GM12892 (cell line): ENCODE results near the gene NEURL1.
"Not testable (repeated sequence)": the region's sequence is repeated elsewhere in the genome, so short reads cannot be mapped to it uniquely, and the experiment has no call there.

Experiments used
- DNase-seq: peaks from one replicate; pipeline ENCODE4 v3.0.0; 2011; ENCODE audit not compliant: insufficient read length
- FAIRE-seq: peaks from 2 replicates; lab custom pipeline; 2011; peaks lifted over from hg19 to GRCh38; lab: Jason Lieb, UNC
- POLR2A ChIP-seq: IDR thresholded peaks from 2 replicates; pipeline ENCODE4 v1.6.1; 2011; ENCODE audit warnings: low read depth, low read length, control low read depth
- POLR2AphosphoS5 ChIP-seq: IDR thresholded peaks from 2 replicates; pipeline ENCODE4 v1.6.1; 2011; ENCODE audit warnings: low read depth, low read length, control low read depth
- TAF1 ChIP-seq: IDR thresholded peaks from 2 replicates; pipeline ENCODE4 v1.6.1; 2011; ENCODE audit warnings: low read depth, mild to moderate bottlenecking, control low read depth, low read length, borderline replicate concordance

Gene NEURL1

DNA sequence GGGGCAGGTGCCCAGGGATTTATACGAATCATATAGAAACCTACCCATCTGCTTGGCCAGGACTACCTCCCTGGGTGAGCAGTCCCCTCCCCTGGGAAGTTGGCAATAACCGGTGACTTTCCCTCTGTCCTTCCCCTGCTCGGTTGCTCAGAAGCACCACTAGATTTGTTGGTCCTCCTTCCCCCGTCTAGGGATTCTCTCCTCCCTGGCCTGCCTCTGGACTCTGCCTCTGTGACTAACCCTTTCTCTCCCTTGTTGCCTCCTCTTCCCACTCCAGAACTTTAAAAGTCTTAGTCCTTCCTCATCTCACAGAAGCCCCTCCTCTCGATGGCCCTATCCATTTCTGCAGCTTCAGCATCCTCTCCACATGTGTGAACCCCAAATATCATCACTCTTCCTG is 24.3 kb upstream of the NEURL1 start:
- TF ChIP-seq POLR2A (no peak), POLR2AphosphoS5 (no peak), TAF1 (no peak)
- FAIRE-seq (peak; percentile 73), DNase-seq (no peak)

DNA sequence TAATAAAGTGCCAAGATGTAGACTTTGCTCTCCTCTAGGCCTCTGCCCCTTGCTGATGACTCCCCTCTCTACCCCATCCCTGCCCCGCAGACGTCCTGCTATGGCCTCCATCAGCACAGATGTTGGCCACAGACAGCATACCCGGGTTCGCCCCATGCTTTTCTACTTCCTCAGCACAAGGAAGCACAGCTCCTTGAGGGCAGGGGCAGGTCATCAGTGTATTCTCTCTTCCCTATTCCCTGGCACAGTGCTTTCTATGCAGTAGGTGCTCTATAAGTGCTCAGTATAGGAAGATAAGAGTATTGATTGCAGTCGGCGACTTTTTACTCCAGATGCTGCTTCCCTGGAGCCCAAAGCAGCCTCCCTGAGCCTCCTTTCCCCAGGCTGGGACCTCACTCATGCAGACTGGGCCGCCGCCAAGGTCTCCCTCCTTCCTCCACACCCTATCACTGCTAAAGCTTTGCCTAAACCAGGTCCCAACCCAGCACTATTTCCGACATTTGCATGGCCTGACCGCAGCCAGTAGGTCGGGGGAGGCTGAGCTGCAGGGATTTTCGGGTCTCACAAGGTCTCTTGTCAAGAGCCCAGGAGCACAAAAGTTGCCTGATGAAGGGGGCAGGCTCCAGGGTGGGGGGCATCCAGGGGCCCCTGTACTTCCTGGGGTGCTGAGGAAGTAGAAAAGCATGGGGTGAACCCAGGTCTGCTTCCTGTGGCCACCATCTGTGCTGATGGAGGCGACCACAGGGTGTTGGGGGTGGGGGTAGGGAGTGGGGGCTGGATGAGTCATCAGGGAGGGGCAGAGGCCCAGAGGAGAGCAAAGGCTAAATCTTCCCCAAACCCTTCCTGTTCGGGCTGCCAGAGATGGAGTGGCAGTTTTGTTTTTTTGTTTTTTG is 22.5 kb upstream of the NEURL1 start:
- DNase-seq (peak; percentile 80), FAIRE-seq (peak; percentile 96)
- TF ChIP-seq POLR2AphosphoS5 = peak; percentile 76
- peak; percentile 55; the same call in 1 of the 2 replicates for TF ChIP-seq TAF1
- peak; percentile 86 for TF ChIP-seq POLR2A

DNA sequence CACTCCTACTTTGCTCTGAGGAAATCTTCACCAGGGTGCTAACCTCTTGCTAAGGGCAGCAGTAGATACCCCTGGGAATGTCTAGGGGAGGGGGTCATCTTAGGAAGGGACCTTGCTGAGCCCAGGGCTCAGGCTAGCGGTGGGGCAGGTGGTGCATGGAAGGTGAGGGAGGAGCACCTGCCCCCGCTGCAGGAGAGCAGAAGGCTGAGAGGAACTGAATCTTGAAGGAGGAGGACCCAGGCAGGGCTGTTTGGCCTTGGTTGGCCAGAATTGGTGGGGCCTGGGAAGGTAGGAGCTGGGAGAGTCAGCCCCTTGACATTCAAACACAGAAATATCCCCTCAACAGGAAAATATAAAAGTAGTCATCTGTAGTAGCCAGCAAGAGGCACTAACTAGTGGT is 21.5 kb upstream of the NEURL1 start:
- DNase-seq = no peak
- FAIRE-seq = peak; percentile 91
- peak; percentile 62 for TF ChIP-seq POLR2AphosphoS5
- no peak for TF ChIP-seq TAF1
- TF ChIP-seq POLR2A = peak; percentile 54

DNA sequence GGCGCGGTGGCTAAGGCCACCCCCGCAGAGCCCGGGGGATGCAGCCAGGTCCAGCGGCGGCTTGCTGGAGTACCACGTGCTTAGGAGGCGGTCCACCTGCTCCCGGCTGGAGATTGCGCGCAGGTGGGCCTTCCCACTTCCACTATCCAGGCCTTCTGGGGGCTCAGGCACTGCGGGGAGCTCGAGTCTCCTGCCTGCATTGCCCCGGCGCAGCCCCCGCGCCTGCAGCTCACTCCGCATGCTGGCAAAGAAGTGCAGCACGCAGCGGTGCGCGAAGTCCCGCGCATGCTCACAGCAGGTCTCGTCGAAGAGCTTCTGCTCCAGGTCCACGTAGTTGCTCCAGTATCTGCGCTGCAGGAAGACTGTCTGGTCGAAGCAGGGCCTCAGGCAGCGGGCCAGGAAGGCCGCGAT is 20.2 kb upstream of the NEURL1 start:
- FAIRE-seq (no peak), DNase-seq (no peak)
- TF ChIP-seq POLR2AphosphoS5 (no peak), POLR2A (no peak), TAF1 (no peak)

DNA sequence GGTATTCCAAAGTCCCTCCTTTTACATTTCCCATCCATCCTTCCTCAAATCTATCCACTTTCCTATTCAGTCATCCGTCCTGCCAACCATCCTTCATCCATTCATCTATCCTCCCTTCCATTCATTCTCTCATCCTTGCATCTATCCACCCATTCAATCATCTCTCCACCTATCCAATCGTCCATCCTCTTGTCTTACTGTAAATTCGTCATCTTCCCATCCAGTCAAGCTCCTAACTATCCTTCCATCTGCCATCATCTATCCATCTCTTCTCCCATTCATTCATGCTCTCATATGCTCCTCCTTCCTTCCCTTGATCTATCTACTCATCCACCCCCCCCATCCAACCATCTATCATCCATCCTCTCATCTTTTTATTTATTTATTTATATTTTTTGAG is 19.4 kb upstream of the NEURL1 start:
- DNase-seq (no peak), FAIRE-seq (no peak)
- no peak for TF ChIP-seq TAF1
- no peak for TF ChIP-seq POLR2A
- no peak for TF ChIP-seq POLR2AphosphoS5

DNA sequence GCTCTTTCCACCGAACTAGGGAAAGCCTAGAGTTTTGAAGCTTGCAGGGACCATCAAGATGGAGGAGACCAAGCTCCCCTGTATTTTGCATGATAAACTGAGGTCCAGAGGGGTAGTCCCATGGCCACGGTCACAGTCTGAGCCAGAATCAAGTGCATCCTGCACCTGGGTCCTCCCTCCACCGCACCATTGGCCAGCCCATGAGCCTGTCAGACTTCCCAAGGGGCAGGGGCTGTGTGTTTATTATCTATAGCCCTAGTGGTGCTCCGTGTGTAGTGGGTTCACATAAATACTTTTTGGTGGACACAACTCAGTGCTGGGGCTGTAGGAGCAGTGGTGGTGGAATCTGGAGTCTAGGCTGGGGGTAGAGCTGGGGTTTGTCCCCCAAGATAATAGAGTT is 18.1 kb upstream of the NEURL1 start:
- TF ChIP-seq POLR2AphosphoS5 (no peak), TAF1 (no peak), POLR2A (no peak)
- no peak for FAIRE-seq
- DNase-seq = no peak

DNA sequence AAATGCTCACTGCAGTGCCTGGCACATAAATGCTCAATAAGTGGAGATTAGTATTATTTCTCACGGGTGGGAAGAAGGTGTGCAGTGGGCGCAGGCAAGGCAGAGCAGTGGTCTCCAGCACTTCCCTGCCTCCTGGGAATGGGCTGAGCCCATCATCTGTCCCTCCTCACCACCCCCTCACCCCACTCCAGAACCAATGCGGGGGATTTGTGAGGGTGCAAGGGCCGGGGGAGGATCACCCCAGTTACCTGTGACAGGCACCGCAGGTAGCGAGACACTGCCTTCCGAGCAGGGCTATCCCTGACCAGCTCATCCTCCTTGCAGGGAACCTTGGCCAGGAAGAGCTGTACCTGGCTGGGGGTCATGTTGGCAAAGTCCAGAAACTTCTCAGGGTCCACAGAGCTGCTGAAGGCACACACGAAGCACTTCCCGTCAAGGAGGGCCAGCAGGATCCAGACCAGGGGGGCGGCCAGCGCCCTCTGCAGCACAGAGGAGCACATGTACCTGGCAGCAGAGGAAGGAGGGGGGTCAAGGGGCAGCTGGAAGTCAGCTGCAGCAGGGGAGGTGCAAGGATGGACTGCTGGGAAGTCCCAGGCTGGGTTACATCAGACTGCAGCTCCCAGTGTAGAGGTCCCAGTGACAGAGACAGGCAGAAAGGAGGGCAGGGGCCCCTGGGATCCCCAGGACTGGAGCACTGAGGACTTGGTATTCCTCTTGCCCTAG is 17.3 kb upstream of the NEURL1 start:
- no peak for FAIRE-seq
- TF ChIP-seq TAF1 (no peak), POLR2A (peak; percentile 31; the same call in 1 of the 2 replicates)
- no peak for DNase-seq

DNA sequence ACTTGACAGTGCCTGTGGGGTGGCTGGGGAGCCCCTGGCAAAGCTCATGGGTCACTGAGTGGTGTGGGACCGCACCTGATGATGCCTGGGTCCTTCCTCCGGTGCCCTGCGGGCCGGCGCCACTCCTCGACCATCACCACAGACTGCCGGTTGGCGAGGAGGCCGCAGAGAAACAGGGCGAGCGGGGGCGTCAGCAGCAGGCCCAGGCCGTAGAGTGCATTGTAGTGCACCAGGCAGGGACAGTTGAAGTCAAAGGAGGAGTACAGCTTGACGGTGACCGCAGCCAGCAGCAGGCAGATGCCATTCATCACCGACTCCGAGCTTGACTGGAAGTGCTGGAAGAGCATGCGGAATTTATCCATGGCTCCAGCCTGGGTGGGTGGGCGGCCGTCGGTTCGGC is 14.8 kb upstream of the NEURL1 start:
- no peak for FAIRE-seq
- no peak for TF ChIP-seq TAF1
- TF ChIP-seq POLR2A = no peak
- no peak for TF ChIP-seq POLR2AphosphoS5
- DNase-seq = no peak

DNA sequence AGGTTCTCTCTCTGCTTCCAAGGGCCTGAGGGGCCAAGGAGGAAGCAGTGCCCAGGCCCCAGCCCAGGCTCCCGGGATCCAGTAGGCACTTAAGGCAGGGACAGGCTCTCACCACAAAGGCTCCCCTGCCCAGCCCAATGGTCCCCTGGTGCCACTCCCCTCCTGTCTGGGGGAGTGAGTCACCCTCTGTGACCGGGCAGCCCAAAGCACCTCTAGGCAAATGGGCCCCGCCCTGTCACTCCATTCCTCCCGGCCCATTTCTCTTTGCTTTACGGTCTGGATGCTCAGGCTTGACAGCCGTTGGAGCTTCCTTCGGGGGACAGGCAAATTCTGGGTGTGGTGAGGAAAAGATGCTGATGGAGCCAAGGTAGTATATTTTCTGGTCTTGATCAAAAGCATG is 14.4 kb upstream of the NEURL1 start, which contains the start of gene CALHM3:
Gene CALHM3 (minus strand): TSS at position 106 of the 400 bp plus-strand sequence. CDS start 208 bp downstream, outside the sequence.
- TF ChIP-seq POLR2A (no peak), TAF1 (no peak), POLR2AphosphoS5 (no peak)
- no peak for FAIRE-seq
- no peak for DNase-seq

DNA sequence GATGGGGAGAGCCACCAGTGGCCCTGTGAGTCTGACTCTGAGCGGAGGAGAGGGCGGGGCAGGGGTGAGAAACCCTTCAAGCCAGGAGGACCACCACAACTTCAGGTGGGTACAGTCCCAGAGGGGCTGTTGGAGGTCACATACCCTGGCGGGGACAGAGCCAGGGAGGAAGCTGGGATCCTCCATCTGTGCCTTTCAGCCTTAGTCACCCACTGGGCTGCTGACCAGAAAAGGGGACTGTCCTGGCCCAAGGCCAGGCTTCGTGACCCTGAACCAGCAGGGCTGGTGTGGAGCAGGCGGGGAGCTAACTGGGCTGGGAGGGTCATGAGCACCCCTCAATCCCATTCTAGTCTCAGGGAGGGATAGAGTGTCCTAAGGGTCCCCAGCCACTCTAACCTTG is 13.0 kb upstream of the NEURL1 start:
- no peak for DNase-seq
- TF ChIP-seq POLR2AphosphoS5 (no peak), POLR2A (no peak), TAF1 (no peak)
- no peak for FAIRE-seq

DNA sequence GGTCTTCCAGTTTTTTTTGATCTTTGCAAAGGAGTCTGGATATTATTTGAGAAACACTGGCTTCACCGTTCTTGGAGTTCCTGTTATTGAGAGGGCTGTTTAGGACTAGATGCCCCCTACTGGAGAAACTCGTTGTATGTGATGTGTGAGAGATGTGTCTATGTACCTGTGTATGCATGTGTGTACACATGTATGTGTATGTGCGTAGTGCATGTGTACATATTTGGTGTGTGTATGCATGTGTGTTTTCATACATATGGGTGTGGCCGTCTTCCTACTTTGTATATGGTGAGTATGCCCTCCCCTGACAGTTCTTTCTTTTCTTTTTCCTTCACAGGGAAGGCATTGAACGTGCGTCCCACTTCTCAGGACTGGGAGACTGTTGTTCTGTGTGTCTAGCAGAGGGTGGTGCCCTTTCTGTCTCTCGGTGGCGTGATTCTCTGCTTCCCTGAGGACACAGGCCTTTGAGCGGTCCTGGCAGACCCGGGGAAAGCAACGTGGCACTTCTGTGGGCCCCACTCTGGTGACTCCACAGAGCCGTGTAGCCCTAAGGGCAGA is 11.5 kb upstream of the NEURL1 start:
- TF ChIP-seq TAF1 (no peak), POLR2A (no peak), POLR2AphosphoS5 (no peak)
- FAIRE-seq (peak; percentile 93), DNase-seq (no peak)

DNA sequence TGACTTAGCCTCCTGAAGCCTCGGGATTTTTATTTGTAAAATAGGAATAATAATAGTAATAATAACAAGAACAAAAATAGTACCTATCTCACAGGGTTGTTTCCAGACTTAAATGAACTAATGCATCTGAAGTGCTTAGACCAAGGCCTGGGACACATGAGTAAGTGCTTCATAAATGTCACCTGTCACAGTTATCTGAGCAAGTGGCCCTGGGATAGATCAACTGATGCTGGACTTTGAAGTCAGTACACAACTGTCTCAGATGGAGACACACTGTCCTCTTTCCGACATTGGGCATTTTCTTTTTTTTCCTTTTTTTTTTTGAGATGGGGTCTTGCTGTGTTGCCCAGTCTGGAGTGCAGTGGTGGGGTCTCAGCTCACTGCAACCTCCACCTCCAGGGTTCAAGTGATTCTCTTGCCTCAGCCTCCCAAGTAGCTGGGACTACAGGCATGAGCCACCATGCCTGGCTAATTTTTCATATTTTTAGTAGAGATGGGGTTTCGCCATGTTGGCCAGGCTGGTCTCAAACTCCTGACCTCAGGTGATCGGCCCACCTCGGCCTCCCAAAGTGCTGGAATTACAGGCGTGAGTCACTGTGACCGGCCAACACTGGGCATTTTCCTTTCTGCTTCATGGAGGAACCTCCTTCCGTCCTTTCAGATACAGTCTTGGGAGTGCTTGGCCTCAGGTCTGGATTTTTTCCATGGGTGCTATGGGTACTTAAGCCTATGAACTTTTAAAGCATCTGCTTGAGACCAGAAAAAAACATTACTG is 6.7 kb upstream of the NEURL1 start:
- DNase-seq, FAIRE-seq: not testable (repeated sequence)
